Activated CD4-positive, alpha-beta T cell treated with anti-CD3 and anti-CD28 coated beads, Interleukin-2, amount 10 ng/mL, durations not matched to agents 24 days and 14 days (primary cell): ENCODE measurements around the gene FOXR1. TPM values are rescaled to one million over a fixed set of nuclear protein-coding genes. Genes with fewer than 3 reads are reported as not detected.
A peak's percentile ranks its signal among the peaks of the same experiment; 100 is the strongest.
"Not testable (repeated sequence)": the region's sequence is repeated elsewhere in the genome, so short reads cannot be mapped to it uniquely, and the experiment has no call there.

Experiments used
- DNase-seq: peaks from one replicate; pipeline ENCODE4 v3.0.0; 2022
- H3K27ac Mint-ChIP-seq: one replicate; pipeline ENCODE4 v1.8.0; 2022; ENCODE audit warnings: mild to moderate bottlenecking, mixed read lengths
- H3K27me3 Mint-ChIP-seq: one replicate; pipeline ENCODE4 v1.8.0; 2022; ENCODE audit warnings: mixed read lengths
- H3K36me3 Mint-ChIP-seq: one replicate; pipeline ENCODE4 v1.8.0; 2022; ENCODE audit warnings: low read depth, mild to moderate bottlenecking, mixed read lengths
- H3K4me1 Mint-ChIP-seq: one replicate; pipeline ENCODE4 v1.8.0; 2021; ENCODE audit warnings: mixed read lengths
- H3K4me3 Mint-ChIP-seq: one replicate; pipeline ENCODE4 v1.8.0; 2022; ENCODE audit warnings: mild to moderate bottlenecking, moderate library complexity, mixed read lengths
- H3K9me3 Mint-ChIP-seq: one replicate; pipeline ENCODE4 v1.8.0; 2021; ENCODE audit warnings: mixed read lengths
- intact Hi-C: fragments of 100-400 bp; cut with micrococcal nuclease; formaldehyde crosslinking; loops from one replicate; pipeline ENCODE4 v1.15.1; 2023
- total RNA-seq: library from RNA; stranded (reverse); gene quantifications from 2 replicates; pipeline ENCODE4 v1.2.3, GENCODE V29; 2022

The FOXR1 gene
- total RNA-seq, 1 donor from 2014 or later, result not detected

GRCh38 chr11:118997627-118998387, 26.2 kb downstream of the FOXR1 start, which contains the start of gene CENATAC:
Gene CENATAC (plus strand): TSS chr11:118998138. CDS start chr11:118998198, 60 bp downstream.
- Mint-ChIP-seq H3K36me3 (peaks cover 40% of the 10 kb centered on the region), H3K9me3 (no peaks in the 10 kb centered on the region), H3K27ac (peak within 1 kb of the TSS; percentile 94), H3K27me3 (no peaks in the 10 kb centered on the region), H3K4me1 (peaks cover 24% of the 10 kb centered on the region), H3K4me3 (peak within 1 kb of the TSS; percentile 90)
- intact Hi-C loops, result loop anchor here (1.0 to 5.0 kb wide), 4 partner anchors 20 to 71 kb away; partner anchors contain the start of genes BCL9L, HYOU1, RPS25 and SLC37A4
- DNase-seq, result peak; percentile 99

- H3K27ac Mint-ChIP-seq, result peak overlapping the region; percentile 94
- peaks cover 27% of the 10 kb centered on the region for H3K4me1 Mint-ChIP-seq
- no peak for DNase-seq
- intact Hi-C loops, result loop anchor here (1.0 to 5.0 kb wide), 4 partner anchors 20 to 71 kb away; partner anchors contain the start of genes BCL9L, HYOU1, RPS25 and SLC37A4
- H3K9me3 Mint-ChIP-seq, result no peaks in the 10 kb centered on the region
- H3K27me3 Mint-ChIP-seq, result no peaks in the 10 kb centered on the region
- peaks cover 45% of the 10 kb centered on the region for H3K36me3 Mint-ChIP-seq
- peak overlapping the region; percentile 90 for H3K4me3 Mint-ChIP-seq
These were observed 26.8 kb downstream of the FOXR1 start for GRCh38 chr11:118998388-118998717.

GRCh38 chr11:118998822-118999221, 27.3 kb downstream of the FOXR1 start:
- H3K9me3 Mint-ChIP-seq, result no peaks in the 10 kb centered on the region
- peak overlapping the region; percentile 90 for H3K4me3 Mint-ChIP-seq
- DNase-seq, result no peak
- intact Hi-C loops, result loop anchor here (1.0 to 5.0 kb wide), 4 partner anchors 19 to 72 kb away; partner anchors contain the start of genes BCL9L, HYOU1, RPS25 and SLC37A4
- H3K27ac Mint-ChIP-seq, result peak overlapping the region; percentile 94
- peaks cover 27% of the 10 kb centered on the region for H3K4me1 Mint-ChIP-seq
- peaks cover 49% of the 10 kb centered on the region for H3K36me3 Mint-ChIP-seq
- no peaks in the 10 kb centered on the region for H3K27me3 Mint-ChIP-seq

- Mint-ChIP-seq H3K36me3 (peaks cover 57% of the 10 kb centered on the region), H3K4me3 (no peak overlapping the region), H3K27me3 (no peaks in the 10 kb centered on the region), H3K4me1 (peaks cover 27% of the 10 kb centered on the region), H3K9me3 (no peaks in the 10 kb centered on the region), H3K27ac (no peak overlapping the region)
- intact Hi-C loops, result no loop called here
- no peak for DNase-seq
These were observed 29.3 kb downstream of the FOXR1 start for GRCh38 chr11:119000906-119001305.

- H3K4me1 Mint-ChIP-seq, result peaks cover 4% of the 10 kb centered on the region
- no peak overlapping the region for H3K27ac Mint-ChIP-seq
- no peak overlapping the region for H3K4me3 Mint-ChIP-seq
- peaks cover 45% of the 10 kb centered on the region for H3K36me3 Mint-ChIP-seq
- no peak for DNase-seq
- H3K27me3 Mint-ChIP-seq, result no peaks in the 10 kb centered on the region
- intact Hi-C loops, result no loop called here
- no peaks in the 10 kb centered on the region for H3K9me3 Mint-ChIP-seq
These were observed 35.1 kb downstream of the FOXR1 start for GRCh38 chr11:119006656-119007055.

GRCh38 chr11:119011476-119012053, 40.0 kb downstream of the FOXR1 start:
- DNase-seq, result no peak
- H3K9me3 Mint-ChIP-seq, result no peaks in the 10 kb centered on the region
- intact Hi-C loops, result no loop called here
- H3K36me3 Mint-ChIP-seq, result peaks cover 63% of the 10 kb centered on the region
- H3K27me3 Mint-ChIP-seq, result no peaks in the 10 kb centered on the region
- peaks cover 24% of the 10 kb centered on the region for H3K4me1 Mint-ChIP-seq
- H3K4me3 Mint-ChIP-seq, result no peak overlapping the region
- no peak overlapping the region for H3K27ac Mint-ChIP-seq

GRCh38 chr11:119012629-119013170, 41.1 kb downstream of the FOXR1 start:
- peaks cover 26% of the 10 kb centered on the region for H3K4me1 Mint-ChIP-seq
- no peaks in the 10 kb centered on the region for H3K27me3 Mint-ChIP-seq
- no peak overlapping the region for H3K4me3 Mint-ChIP-seq
- intact Hi-C loops, result no loop called here
- H3K27ac Mint-ChIP-seq, result peak overlapping the region; percentile 8
- no peak for DNase-seq
- H3K9me3 Mint-ChIP-seq, result no peaks in the 10 kb centered on the region
- H3K36me3 Mint-ChIP-seq, result peaks cover 65% of the 10 kb centered on the region

GRCh38 chr11:119014209-119014924, 42.8 kb downstream of the FOXR1 start:
- intact Hi-C loops, result no loop called here
- H3K4me3 Mint-ChIP-seq, result peak overlapping the region; percentile 5
- peaks cover 26% of the 10 kb centered on the region for H3K4me1 Mint-ChIP-seq
- no peaks in the 10 kb centered on the region for H3K27me3 Mint-ChIP-seq
- peak overlapping the region; percentile 54 for H3K27ac Mint-ChIP-seq
- H3K36me3 Mint-ChIP-seq, result peaks cover 66% of the 10 kb centered on the region
- no peaks in the 10 kb centered on the region for H3K9me3 Mint-ChIP-seq
- DNase-seq, result no peak

- H3K36me3 Mint-ChIP-seq, result peaks cover 67% of the 10 kb centered on the region
- no peak for DNase-seq
- peaks cover 28% of the 10 kb centered on the region for H3K4me1 Mint-ChIP-seq
- no peaks in the 10 kb centered on the region for H3K9me3 Mint-ChIP-seq
- H3K27ac Mint-ChIP-seq, result peak overlapping the region; percentile 63
- peak overlapping the region; percentile 59 for H3K4me3 Mint-ChIP-seq
- intact Hi-C loops, result loop anchor here (5.0 kb wide), 2 partner anchors 88 to 223 kb away; partner anchors contain the start of genes BCL9L and DDX6
- H3K27me3 Mint-ChIP-seq, result no peaks in the 10 kb centered on the region
These were observed 43.6 kb downstream of the FOXR1 start for GRCh38 chr11:119015054-119015611.

- intact Hi-C loops, result loop anchor here (5.0 kb wide), 2 partner anchors 89 to 224 kb away; partner anchors contain the start of genes BCL9L and DDX6
- no peaks in the 10 kb centered on the region for H3K9me3 Mint-ChIP-seq
- no peak for DNase-seq
- peaks cover 73% of the 10 kb centered on the region for H3K36me3 Mint-ChIP-seq
- H3K27me3 Mint-ChIP-seq, result no peaks in the 10 kb centered on the region
- peak overlapping the region; percentile 100 for H3K4me3 Mint-ChIP-seq
- H3K27ac Mint-ChIP-seq, result peak overlapping the region; percentile 41
- peaks cover 32% of the 10 kb centered on the region for H3K4me1 Mint-ChIP-seq
These were observed 44.9 kb downstream of the FOXR1 start for GRCh38 chr11:119016216-119017009.

- H3K9me3 Mint-ChIP-seq, DNase-seq, H3K27me3 Mint-ChIP-seq: not testable (repeated sequence)
- peaks cover 34% of the 10 kb centered on the region for H3K4me1 Mint-ChIP-seq
- H3K36me3 Mint-ChIP-seq, result peaks cover 78% of the 10 kb centered on the region
- peak overlapping the region; percentile 100 for H3K4me3 Mint-ChIP-seq
- intact Hi-C loops, result loop anchor here (5.0 kb wide), 2 partner anchors 90 to 225 kb away; partner anchors contain the start of genes BCL9L and DDX6
- H3K27ac Mint-ChIP-seq, result peak overlapping the region; percentile 99
These were observed 45.8 kb downstream of the FOXR1 start for GRCh38 chr11:119017377-119017776.

GRCh38 chr11:119018074-119018938, 46.7 kb downstream of the FOXR1 start, which contains the start of the genes RPS25 and TRAPPC4:
Gene RPS25 (minus strand): TSS chr11:119018343. CDS start chr11:119018284, 59 bp downstream.
Gene TRAPPC4 (plus strand): TSS chr11:119018766. CDS start chr11:119018796, 30 bp downstream.
- Mint-ChIP-seq H3K27me3 (no peaks in the 10 kb centered on the region), H3K36me3 (peaks cover 74% of the 10 kb centered on the region), H3K4me1 (peaks cover 35% of the 10 kb centered on the region), H3K27ac (peak within 1 kb of the TSS; percentile 99), H3K4me3 (peak within 1 kb of the TSS; percentile 100), H3K9me3 (no peaks in the 10 kb centered on the region)
- intact Hi-C loops, result loop anchor here (1.0 to 5.0 kb wide), 8 partner anchors 12 to 226 kb away; partner anchors contain the start of genes BCL9L, CENATAC, DDX6 and HMBS
- peak; percentile 98 for DNase-seq
